ENCODE measurements around the gene ABCC5.

Gene ABCC5

GRCh38 chr3:183959214-183959613 is 58.5 kb downstream of the ABCC5 start:
- no peak for TF ChIP-seq CTCF (IDR thresholded peaks at IDR 0.05; ENCODE audit: borderline replicate concordance, control extremely low read depth, extremely low read depth, insufficient read depth, missing control alignments)
- DNase-seq (ENCODE audit: low spot score), result no peak

DNA sequence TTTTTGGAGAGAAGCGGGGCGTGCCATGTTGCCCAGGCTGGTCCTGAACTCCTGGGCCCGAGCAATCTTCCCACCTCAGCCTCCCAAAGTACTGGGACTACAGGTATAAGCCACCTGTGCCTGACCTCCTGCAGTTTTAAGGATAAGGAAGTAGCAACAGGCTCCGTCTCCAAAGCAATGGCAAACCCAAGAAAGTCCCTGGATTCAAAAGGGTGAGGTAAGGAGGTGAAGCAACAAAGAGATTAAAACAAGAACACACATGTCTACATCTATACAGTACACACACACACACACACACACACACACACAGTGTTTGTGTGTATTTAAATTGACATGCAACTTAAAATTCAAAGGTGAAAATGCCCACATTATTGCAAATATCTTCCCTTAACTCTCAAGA is 58.9 kb downstream of the ABCC5 start:
- no peak for TF ChIP-seq CTCF (IDR thresholded peaks at IDR 0.05; ENCODE audit: borderline replicate concordance, control extremely low read depth, extremely low read depth, insufficient read depth, missing control alignments)
- in situ Hi-C loops (cut with MboI; ENCODE audit: low sequenced_read_pairs, unreplicated experiment), result no loop called here
- no peak for DNase-seq (ENCODE audit: low spot score)

More at GRCh38 chr3:183959214-183959613, 58.5 kb downstream of the ABCC5 start:
- in situ Hi-C loops (cut with MboI; ENCODE audit: low sequenced_read_pairs, unreplicated experiment), result no loop called here

- no peak for DNase-seq (ENCODE audit: low spot score)
- no peak for TF ChIP-seq CTCF (IDR thresholded peaks at IDR 0.05; ENCODE audit: borderline replicate concordance, control extremely low read depth, extremely low read depth, insufficient read depth, missing control alignments)
- in situ Hi-C loops (cut with MboI; ENCODE audit: low sequenced_read_pairs, unreplicated experiment), result no loop called here
Measured at GRCh38 chr3:183958226-183958625, 59.5 kb downstream of the ABCC5 start.

DNA sequence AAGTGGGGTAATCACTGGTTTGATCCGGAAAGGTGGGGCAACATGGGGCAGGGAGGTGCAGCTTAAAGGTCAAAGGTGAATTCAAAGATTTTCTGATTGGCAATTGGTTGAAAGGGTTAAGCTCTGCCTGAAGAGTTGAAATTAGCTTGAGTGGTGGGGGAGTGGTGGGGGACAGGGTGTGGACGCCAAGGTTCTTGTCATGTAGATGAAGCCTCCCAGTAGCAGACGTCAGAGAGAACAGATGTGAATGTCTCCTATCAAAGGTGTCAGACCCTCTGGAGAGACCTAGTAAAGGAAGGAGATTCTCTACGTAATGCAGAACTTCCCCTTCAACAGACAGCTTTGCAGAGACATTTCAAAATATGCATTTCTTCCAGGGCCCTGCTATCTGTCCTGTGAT is 62.8 kb downstream of the ABCC5 start:
- no peak for TF ChIP-seq CTCF (IDR thresholded peaks at IDR 0.05; ENCODE audit: borderline replicate concordance, control extremely low read depth, extremely low read depth, insufficient read depth, missing control alignments)
- in situ Hi-C loops (cut with MboI; ENCODE audit: low sequenced_read_pairs, unreplicated experiment), result no loop called here
- no peak for DNase-seq (ENCODE audit: low spot score)

- DNase-seq (ENCODE audit: low spot score), result no peak
- in situ Hi-C loops (cut with MboI; ENCODE audit: low sequenced_read_pairs, unreplicated experiment), result no loop called here
- no peak for TF ChIP-seq CTCF (IDR thresholded peaks at IDR 0.05; ENCODE audit: borderline replicate concordance, control extremely low read depth, extremely low read depth, insufficient read depth, missing control alignments)
Measured at GRCh38 chr3:183953471-183954070, 64.1 kb downstream of the ABCC5 start.

GRCh38 chr3:183951459-183951858 is 66.2 kb downstream of the ABCC5 start:
- DNase-seq (ENCODE audit: low spot score), result no peak
- in situ Hi-C loops (cut with MboI; ENCODE audit: low sequenced_read_pairs, unreplicated experiment), result no loop called here
- no peak for TF ChIP-seq CTCF (IDR thresholded peaks at IDR 0.05; ENCODE audit: borderline replicate concordance, control extremely low read depth, extremely low read depth, insufficient read depth, missing control alignments)

Measured in GM13976 (cell line).